Measurements from ENCODE around the gene ATF6. TPM values are rescaled to one million over a fixed set of nuclear protein-coding genes. Genes with fewer than 3 reads are reported as not detected.

Gene ATF6
- total RNA-seq, 2 experiments from 2014 or later, result 10.2 to 13.9 TPM

DNA sequence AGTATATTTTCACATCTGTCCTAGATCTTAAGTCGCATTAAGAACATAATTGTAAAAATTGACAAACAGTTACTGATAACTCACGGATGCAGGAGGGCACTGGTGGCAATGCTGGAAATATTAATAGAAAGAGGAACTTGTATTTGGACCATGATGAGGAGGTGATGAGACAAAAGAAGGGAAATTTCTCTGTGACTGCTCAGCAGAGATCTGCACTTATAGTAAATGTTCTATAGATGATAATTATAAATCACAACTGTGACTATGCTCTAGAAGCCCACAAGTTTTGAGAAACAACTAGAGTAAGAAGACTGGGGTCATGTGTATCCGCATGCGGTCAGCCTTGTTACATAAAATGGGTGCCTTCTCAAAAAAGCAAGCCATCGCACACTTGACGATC lies 25.2 kb upstream of the ATF6 start:
- DNase-seq (ENCODE audit: low spot score), result peak; percentile 32
- peak overlapping the region; percentile 20; the same call in 1 of the 2 replicates for H2AFZ ChIP-seq (ENCODE audit: low read length)
- intact Hi-C loops (cut with micrococcal nuclease; ENCODE audit: unreplicated experiment), result loop anchor here (1.0 to 10.0 kb wide), 2 partner anchors 176 to 254 kb away; no protein-coding TSS in a partner anchor
- TF ChIP-seq EZH2phosphoT487 (IDR thresholded peaks at IDR 0.05; ENCODE audit: borderline replicate concordance, low read depth, low read length) (no peak), CTCF (conservative IDR thresholded peaks at IDR 0.05; ENCODE audit: low read length) (no peak)
- no peaks in the 10 kb centered on the region for H3K9me3 ChIP-seq (ENCODE audit: low read length)
- no peak overlapping the region for H3K4me3 ChIP-seq (ENCODE audit: low read depth, low read length, poor library complexity, severe bottlenecking)
- no peaks in the 10 kb centered on the region for H3K36me3 ChIP-seq (ENCODE audit: insufficient read depth, low read length)
- ChIA-PET POLR2A (interaction anchor here (0.7 to 7.0 kb wide), 5 partner anchors 9 to 209 kb away, joined by 3 to 64 read pairs (median 4); partner anchors contain the start of genes DUSP12 and FCRLA), CTCF (ENCODE audit: unreplicated experiment) (interaction anchor here (0.8 to 1.4 kb wide), 4 partner anchors 14 to 254 kb away, joined by 3 to 4 read pairs (median 3); no protein-coding TSS in a partner anchor)
- peaks cover 48% of the 10 kb centered on the region for H3K4me1 ChIP-seq (ENCODE audit: insufficient read depth, low read length, poor library complexity, severe bottlenecking)
- H3K9me2 ChIP-seq (ENCODE audit: insufficient read depth, low read length), result no peaks in the 10 kb centered on the region
- peak overlapping the region; percentile 57 for H3K4me2 ChIP-seq (ENCODE audit: low read length)
- no peaks in the 10 kb centered on the region for H3K79me2 ChIP-seq (ENCODE audit: insufficient read depth, low read depth, low read length)
- H4K20me1 ChIP-seq (ENCODE audit: insufficient read depth, low read length), result no peaks in the 10 kb centered on the region
- H3K27ac ChIP-seq (ENCODE audit: low read depth, low read length, poor library complexity, severe bottlenecking), result no peak overlapping the region
- no TSS peak for BruUV-seq (replicated peaks)

DNA sequence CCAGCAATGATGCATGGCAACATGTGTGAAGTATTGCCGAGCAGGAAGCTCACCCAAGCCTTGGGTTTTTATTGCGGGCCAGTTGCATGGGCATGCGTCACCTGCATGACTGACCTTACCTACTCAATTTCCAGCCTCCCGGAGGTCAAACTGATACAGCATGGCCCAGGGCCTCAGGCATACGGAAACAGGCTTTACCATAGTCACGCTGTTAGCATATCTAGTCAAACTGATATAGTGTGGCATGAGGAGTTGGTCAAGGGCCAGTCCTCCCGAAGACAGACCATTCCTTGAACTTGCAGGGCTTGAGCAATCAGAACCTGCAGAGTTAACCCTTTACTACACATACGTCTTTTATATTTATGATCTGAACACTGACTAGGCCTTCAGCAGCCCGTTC lies 22.9 kb upstream of the ATF6 start:
- no peak overlapping the region for H3K4me3 ChIP-seq (ENCODE audit: low read depth, low read length, poor library complexity, severe bottlenecking)
- H3K9me2 ChIP-seq (ENCODE audit: insufficient read depth, low read length), result no peaks in the 10 kb centered on the region
- intact Hi-C loops (cut with micrococcal nuclease; ENCODE audit: unreplicated experiment), result loop anchor here (10.0 kb wide), 1 partner anchor 178 kb away; no protein-coding TSS in a partner anchor
- no peak for DNase-seq (ENCODE audit: low spot score)
- no peaks in the 10 kb centered on the region for H3K36me3 ChIP-seq (ENCODE audit: insufficient read depth, low read length)
- BruUV-seq (replicated peaks), result no TSS peak
- no peak overlapping the region for H3K4me2 ChIP-seq (ENCODE audit: low read length)
- H3K27ac ChIP-seq (ENCODE audit: low read depth, low read length, poor library complexity, severe bottlenecking), result no peak overlapping the region
- ChIA-PET CTCF (ENCODE audit: unreplicated experiment) (no interaction called here), POLR2A (interaction anchor here (0.7 to 1.1 kb wide), 2 partner anchors 42 to 363 kb away, joined by 3 read pairs; no protein-coding TSS in a partner anchor)
- no peak overlapping the region for H2AFZ ChIP-seq (ENCODE audit: low read length)
- TF ChIP-seq EZH2phosphoT487 (IDR thresholded peaks at IDR 0.05; ENCODE audit: borderline replicate concordance, low read depth, low read length), result no peak
- TF ChIP-seq CTCF (conservative IDR thresholded peaks at IDR 0.05; ENCODE audit: low read length), result no peak
- peaks cover 41% of the 10 kb centered on the region for H3K4me1 ChIP-seq (ENCODE audit: insufficient read depth, low read length, poor library complexity, severe bottlenecking)
- H3K9me3 ChIP-seq (ENCODE audit: low read length), result no peaks in the 10 kb centered on the region
- no peaks in the 10 kb centered on the region for H3K79me2 ChIP-seq (ENCODE audit: insufficient read depth, low read depth, low read length)
- H4K20me1 ChIP-seq (ENCODE audit: insufficient read depth, low read length), result no peaks in the 10 kb centered on the region

DNA sequence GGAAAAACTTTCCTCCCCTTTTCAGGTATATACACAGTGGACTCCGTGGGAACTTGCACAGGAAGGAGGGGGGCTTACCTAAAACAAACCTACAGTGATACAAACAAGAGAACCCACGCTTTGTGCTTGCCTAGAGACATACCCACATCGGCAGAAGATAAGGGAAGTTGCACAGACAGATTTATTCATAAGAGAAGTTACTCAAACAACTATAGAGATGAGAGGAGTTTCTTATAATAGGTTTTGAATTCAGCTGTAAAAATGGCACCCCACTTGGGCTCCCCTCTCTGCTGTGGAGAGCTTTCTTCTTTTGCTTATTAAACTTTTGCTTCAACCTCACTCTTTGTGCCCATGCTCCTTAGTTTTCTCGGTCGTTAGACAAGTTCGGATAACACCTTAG lies 18.3 kb upstream of the ATF6 start:
- H4K20me1 ChIP-seq (ENCODE audit: insufficient read depth, low read length), result no peaks in the 10 kb centered on the region
- H3K79me2 ChIP-seq (ENCODE audit: insufficient read depth, low read depth, low read length), result peaks cover 23% of the 10 kb centered on the region
- peak overlapping the region; percentile 37; the same call in 1 of the 2 replicates for H2AFZ ChIP-seq (ENCODE audit: low read length)
- H3K4me3 ChIP-seq (ENCODE audit: low read depth, low read length, poor library complexity, severe bottlenecking), result no peak overlapping the region
- no peak for DNase-seq (ENCODE audit: low spot score)
- H3K27ac ChIP-seq (ENCODE audit: low read depth, low read length, poor library complexity, severe bottlenecking), result no peak overlapping the region
- POLR2A ChIA-PET, result interaction anchor here (1.0 kb wide), 1 partner anchor 22 kb away, joined by 3 read pairs; no protein-coding TSS in a partner anchor
- no peaks in the 10 kb centered on the region for H3K9me2 ChIP-seq (ENCODE audit: insufficient read depth, low read length)
- CTCF ChIA-PET (ENCODE audit: unreplicated experiment), result no interaction called here
- TF ChIP-seq CTCF (conservative IDR thresholded peaks at IDR 0.05; ENCODE audit: low read length) (no peak), EZH2phosphoT487 (IDR thresholded peaks at IDR 0.05; ENCODE audit: borderline replicate concordance, low read depth, low read length) (no peak)
- H3K4me1 ChIP-seq (ENCODE audit: insufficient read depth, low read length, poor library complexity, severe bottlenecking), result peaks cover 28% of the 10 kb centered on the region
- peaks cover 18% of the 10 kb centered on the region for H3K36me3 ChIP-seq (ENCODE audit: insufficient read depth, low read length)
- no TSS peak for BruUV-seq (replicated peaks)
- peak overlapping the region; percentile 44 for H3K4me2 ChIP-seq (ENCODE audit: low read length)
- intact Hi-C loops (cut with micrococcal nuclease; ENCODE audit: unreplicated experiment), result loop anchor here (10.0 kb wide), 1 partner anchor 183 kb away; no protein-coding TSS in a partner anchor
- H3K9me3 ChIP-seq (ENCODE audit: low read length), result no peaks in the 10 kb centered on the region
